Activated CD4-positive, alpha-beta T cell treated with anti-CD3 and anti-CD28 coated beads, Interleukin-2, amount 10 ng/mL, durations not matched to agents 7 days and 5 days (primary cell): Measurements from ENCODE around the gene LUC7L. TPM values are rescaled to one million over a fixed set of nuclear protein-coding genes. Genes with fewer than 3 reads are reported as not detected.

ENCODE experiments used
- CTCF ChIA-PET: fragments of 350-600 bp; sonication (Branson Sonifier 250); formaldehyde crosslinking; loops from one replicate; lab custom pipeline; 2021; ENCODE audit warnings: antibody characterized with exemption; lab: Charles Lee
- POLR2A ChIA-PET: fragments of 350-600 bp; sonication (Branson Sonifier 250); formaldehyde crosslinking; loops from one replicate; lab custom pipeline; 2021; ENCODE audit warnings: antibody characterized with exemption; lab: Charles Lee
- DNase-seq: peaks from one replicate; pipeline ENCODE4 v3.0.0-alpha.2; 2020
- H3K27ac Mint-ChIP-seq: one replicate; pipeline ENCODE4 v1.8.0; 2021; ENCODE audit warnings: mild to moderate bottlenecking, moderate library complexity, mixed read lengths
- H3K27me3 Mint-ChIP-seq: one replicate; pipeline ENCODE4 v1.8.0; 2021; ENCODE audit warnings: mixed read lengths
- H3K36me3 Mint-ChIP-seq: one replicate; pipeline ENCODE4 v1.8.0; 2021; ENCODE audit warnings: low read depth, mixed read lengths
- H3K4me1 Mint-ChIP-seq: one replicate; pipeline ENCODE4 v1.8.0; 2021; ENCODE audit warnings: mixed read lengths
- H3K4me3 Mint-ChIP-seq: one replicate; pipeline ENCODE4 v1.8.0; 2021; ENCODE audit warnings: mild to moderate bottlenecking, moderate library complexity, mixed read lengths
- H3K9me3 Mint-ChIP-seq: one replicate; pipeline ENCODE4 v1.8.0; 2021; ENCODE audit warnings: mixed read lengths
- total RNA-seq, 2 experiments: library from RNA; stranded (reverse); gene quantifications; one replicate each; pipeline ENCODE4 v1.2.3, GENCODE V29; 2021

The LUC7L gene
- 10 to 100 TPM; 52.6 to 53.7 TPM for total RNA-seq

- H3K36me3 Mint-ChIP-seq, result peaks cover 17% of the 10 kb centered on the region
- POLR2A ChIA-PET, result interaction anchor here (0.6 kb wide), 1 partner anchor 113 kb away, joined by 3 read pairs; no protein-coding TSS in a partner anchor
- CTCF ChIA-PET, result interaction anchor here (0.5 to 1.4 kb wide), 6 partner anchors 9 to 164 kb away, joined by 3 to 4 read pairs (median 4); partner anchors contain the start of gene AXIN1
- no peaks in the 10 kb centered on the region for H3K27me3 Mint-ChIP-seq
- peak within 1 kb of the TSS; percentile 88 for H3K4me3 Mint-ChIP-seq
- peaks cover 32% of the 10 kb centered on the region for H3K4me1 Mint-ChIP-seq
- H3K27ac Mint-ChIP-seq, result peak within 1 kb of the TSS; percentile 91
- DNase-seq, result peak; percentile 85
- no peaks in the 10 kb centered on the region for H3K9me3 Mint-ChIP-seq
These were observed at the start of gene LUC7L for GRCh38 chr16:228852-229730. Gene LUC7L (minus strand): TSS chr16:229449. CDS start chr16:229339, 110 bp downstream.

GRCh38 chr16:278863-279366, 49.7 kb upstream of the LUC7L start:
- CTCF ChIA-PET, result interaction anchor here (1.4 kb wide), 1 partner anchor 10 kb away, joined by 4 read pairs; no protein-coding TSS in a partner anchor

GRCh38 chr16:276426-277077, 47.3 kb upstream of the LUC7L start:
- POLR2A ChIA-PET, result no interaction called here
- no peak overlapping the region for H3K27ac Mint-ChIP-seq
- H3K4me3 Mint-ChIP-seq, result no peak overlapping the region
- CTCF ChIA-PET, result no interaction called here
- DNase-seq, result no peak
- H3K36me3 Mint-ChIP-seq, result no peaks in the 10 kb centered on the region
- no peaks in the 10 kb centered on the region for H3K9me3 Mint-ChIP-seq
- H3K4me1 Mint-ChIP-seq, result peaks cover 8% of the 10 kb centered on the region
- peaks cover 41% of the 10 kb centered on the region for H3K27me3 Mint-ChIP-seq

More at GRCh38 chr16:278863-279366, 49.7 kb upstream of the LUC7L start:
- no peak overlapping the region for H3K4me3 Mint-ChIP-seq
- peaks cover 43% of the 10 kb centered on the region for H3K27me3 Mint-ChIP-seq
- H3K9me3 Mint-ChIP-seq, result no peaks in the 10 kb centered on the region
- POLR2A ChIA-PET, result no interaction called here
- no peaks in the 10 kb centered on the region for H3K36me3 Mint-ChIP-seq
- H3K4me1 Mint-ChIP-seq, result peaks cover 8% of the 10 kb centered on the region
- H3K27ac Mint-ChIP-seq, result no peak overlapping the region
- peak; percentile 24 for DNase-seq

- H3K27me3 Mint-ChIP-seq, result peaks cover 36% of the 10 kb centered on the region
- CTCF ChIA-PET, result no interaction called here
These were observed 46.6 kb upstream of the LUC7L start, which contains the start of gene RGS11 for GRCh38 chr16:275786-276232. Gene RGS11 (minus strand): TSS chr16:275944. CDS start chr16:275911, 33 bp downstream.

GRCh38 chr16:275041-275641, 45.9 kb upstream of the LUC7L start:
- ChIA-PET POLR2A (no interaction called here), CTCF (interaction anchor here (0.6 kb wide), 1 partner anchor 34 kb away, joined by 4 read pairs; no protein-coding TSS in a partner anchor)
- Mint-ChIP-seq H3K36me3 (no peaks in the 10 kb centered on the region), H3K27me3 (peaks cover 36% of the 10 kb centered on the region), H3K9me3 (no peaks in the 10 kb centered on the region), H3K27ac (no peak overlapping the region), H3K4me1 (peaks cover 8% of the 10 kb centered on the region), H3K4me3 (no peak overlapping the region)
- DNase-seq, result no peak

More at GRCh38 chr16:275786-276232, 46.6 kb upstream of the LUC7L start, which contains the start of gene RGS11:
- Mint-ChIP-seq H3K9me3 (no peaks in the 10 kb centered on the region), H3K4me1 (peaks cover 8% of the 10 kb centered on the region), H3K4me3 (no peak within 1 kb of the TSS), H3K36me3 (no peaks in the 10 kb centered on the region), H3K27ac (no peak within 1 kb of the TSS)
- POLR2A ChIA-PET, result no interaction called here
- no peak for DNase-seq

GRCh38 chr16:273547-274421, 44.5 kb upstream of the LUC7L start:
- DNase-seq, result no peak
- peaks cover 5% of the 10 kb centered on the region for H3K4me1 Mint-ChIP-seq
- H3K27me3 Mint-ChIP-seq, result peaks cover 28% of the 10 kb centered on the region

GRCh38 chr16:272633-273546, 43.6 kb upstream of the LUC7L start:
- no peak for DNase-seq
- peaks cover 23% of the 10 kb centered on the region for H3K27me3 Mint-ChIP-seq
- H3K36me3 Mint-ChIP-seq, result no peaks in the 10 kb centered on the region
- H3K9me3 Mint-ChIP-seq, result peaks cover 2% of the 10 kb centered on the region
- no peak overlapping the region for H3K27ac Mint-ChIP-seq
- ChIA-PET CTCF (no interaction called here), POLR2A (no interaction called here)
- H3K4me3 Mint-ChIP-seq, result no peak overlapping the region
- H3K4me1 Mint-ChIP-seq, result peaks cover 5% of the 10 kb centered on the region

More at GRCh38 chr16:273547-274421, 44.5 kb upstream of the LUC7L start:
- H3K9me3 Mint-ChIP-seq, result no peaks in the 10 kb centered on the region
- POLR2A ChIA-PET, result no interaction called here
- H3K27ac Mint-ChIP-seq, result no peak overlapping the region
- H3K36me3 Mint-ChIP-seq, result no peaks in the 10 kb centered on the region
- H3K4me3 Mint-ChIP-seq, result no peak overlapping the region
- CTCF ChIA-PET, result no interaction called here

GRCh38 chr16:270381-271255, 41.4 kb upstream of the LUC7L start:
- peaks cover 9% of the 10 kb centered on the region for H3K27me3 Mint-ChIP-seq
- ChIA-PET POLR2A (no interaction called here), CTCF (interaction anchor here (1.2 kb wide), 1 partner anchor 27 kb away, joined by 3 read pairs; no protein-coding TSS in a partner anchor)
- H3K4me1 Mint-ChIP-seq, result peaks cover 3% of the 10 kb centered on the region
- DNase-seq, result no peak
- H3K9me3 Mint-ChIP-seq, result peaks cover 5% of the 10 kb centered on the region
- H3K27ac Mint-ChIP-seq, result no peak overlapping the region
- H3K36me3 Mint-ChIP-seq, result no peaks in the 10 kb centered on the region
- H3K4me3 Mint-ChIP-seq, result no peak overlapping the region

GRCh38 chr16:269061-269796, 40.0 kb upstream of the LUC7L start:
- H3K9me3 Mint-ChIP-seq, result peaks cover 5% of the 10 kb centered on the region
- H3K27me3 Mint-ChIP-seq, result peaks cover 2% of the 10 kb centered on the region
- no peaks in the 10 kb centered on the region for H3K36me3 Mint-ChIP-seq
- H3K4me1 Mint-ChIP-seq, result no peaks in the 10 kb centered on the region
- peak overlapping the region; percentile 25 for H3K27ac Mint-ChIP-seq
- ChIA-PET CTCF (interaction anchor here (1.5 kb wide), 1 partner anchor 10 kb away, joined by 4 read pairs; no protein-coding TSS in a partner anchor), POLR2A (no interaction called here)
- no peak for DNase-seq
- no peak overlapping the region for H3K4me3 Mint-ChIP-seq
